ENCODE data around the gene PXMP2.

Gene PXMP2

GRCh38 chr12:132719141-132719953, 32.0 kb downstream of the PXMP2 start:
- no peak overlapping the region for H3K9ac ChIP-seq (ENCODE audit: low read length)
- no peak overlapping the region for H3K4me3 ChIP-seq (ENCODE audit: low read length)
- no peak overlapping the region for H3K27ac ChIP-seq (ENCODE audit: low read length)
- no peaks in the 10 kb centered on the region for H3K9me3 ChIP-seq (ENCODE audit: insufficient read depth, low read length)
- H2AFZ ChIP-seq (ENCODE audit: low read depth, low read length) = no peak overlapping the region
- TF ChIP-seq CTCF (IDR thresholded peaks at IDR 0.05; ENCODE audit: low read depth, low read length) (no peak), EZH2phosphoT487 (IDR thresholded peaks at IDR 0.05; ENCODE audit: low read depth) (no peak)
- peaks cover 70% of the 10 kb centered on the region for H3K36me3 ChIP-seq (replicated peaks; ENCODE audit: low read depth, low read length)
- no peak overlapping the region for H3K4me2 ChIP-seq (ENCODE audit: low read length)
- peaks cover 5% of the 10 kb centered on the region for H4K20me1 ChIP-seq (ENCODE audit: insufficient read depth, low read length)
- H3K79me2 ChIP-seq (ENCODE audit: low read length) = peaks cover 19% of the 10 kb centered on the region
- H3K4me1 ChIP-seq (ENCODE audit: low read length) = no peaks in the 10 kb centered on the region
- no peaks in the 10 kb centered on the region for H3K27me3 ChIP-seq (ENCODE audit: low read depth, low read length)

GRCh38 chr12:132719954-132720324, 32.6 kb downstream of the PXMP2 start:
- H4K20me1 ChIP-seq (ENCODE audit: insufficient read depth, low read length) = no peaks in the 10 kb centered on the region; the same call in 1 of the 2 replicates

GRCh38 chr12:132720606-132721345, 33.4 kb downstream of the PXMP2 start:
- no peak overlapping the region for H3K4me2 ChIP-seq (ENCODE audit: low read length)
- H3K4me1 ChIP-seq (ENCODE audit: low read length) = no peaks in the 10 kb centered on the region
- no peak overlapping the region for H2AFZ ChIP-seq (ENCODE audit: low read depth, low read length)
- no peak overlapping the region for H3K4me3 ChIP-seq (ENCODE audit: low read length)
- H3K79me2 ChIP-seq (ENCODE audit: low read length) = peaks cover 9% of the 10 kb centered on the region; the same call in 1 of the 2 replicates
- H3K9ac ChIP-seq (ENCODE audit: low read length) = no peak overlapping the region
- peaks cover 75% of the 10 kb centered on the region for H3K36me3 ChIP-seq (replicated peaks; ENCODE audit: low read depth, low read length)
- H3K9me3 ChIP-seq (ENCODE audit: insufficient read depth, low read length) = no peaks in the 10 kb centered on the region
- no peak for TF ChIP-seq EZH2phosphoT487 (IDR thresholded peaks at IDR 0.05; ENCODE audit: low read depth)
- no peak for TF ChIP-seq CTCF (IDR thresholded peaks at IDR 0.05; ENCODE audit: low read depth, low read length)
- no peaks in the 10 kb centered on the region for H3K27me3 ChIP-seq (ENCODE audit: low read depth, low read length)
- H4K20me1 ChIP-seq (ENCODE audit: insufficient read depth, low read length) = no peaks in the 10 kb centered on the region; the same call in 1 of the 2 replicates
- H3K27ac ChIP-seq (ENCODE audit: low read length) = no peak overlapping the region

More at GRCh38 chr12:132719954-132720324, 32.6 kb downstream of the PXMP2 start:
- H3K79me2 ChIP-seq (ENCODE audit: low read length) = peaks cover 13% of the 10 kb centered on the region
- H3K27ac ChIP-seq (ENCODE audit: low read length) = no peak overlapping the region
- H3K36me3 ChIP-seq (replicated peaks; ENCODE audit: low read depth, low read length) = peaks cover 70% of the 10 kb centered on the region
- no peak overlapping the region for H3K9ac ChIP-seq (ENCODE audit: low read length)
- H3K4me3 ChIP-seq (ENCODE audit: low read length) = no peak overlapping the region
- TF ChIP-seq CTCF (IDR thresholded peaks at IDR 0.05; ENCODE audit: low read depth, low read length) = no peak
- no peak for TF ChIP-seq EZH2phosphoT487 (IDR thresholded peaks at IDR 0.05; ENCODE audit: low read depth)
- no peak overlapping the region for H2AFZ ChIP-seq (ENCODE audit: low read depth, low read length)
- no peaks in the 10 kb centered on the region for H3K9me3 ChIP-seq (ENCODE audit: insufficient read depth, low read length)
- H3K4me1 ChIP-seq (ENCODE audit: low read length) = no peaks in the 10 kb centered on the region
- H3K4me2 ChIP-seq (ENCODE audit: low read length) = no peak overlapping the region
- no peaks in the 10 kb centered on the region for H3K27me3 ChIP-seq (ENCODE audit: low read depth, low read length)
